Measurements from ENCODE around the gene EYS. TPM values are rescaled to one million over a fixed set of nuclear protein-coding genes. Genes with fewer than 3 reads are reported as not detected.

Gene EYS
- total RNA-seq, 1 donor from 2014 or later = 0.41 TPM

GRCh38 chr6:63671098-63671754 is 2035.8 kb downstream of the EYS start:
- DNase-seq (ENCODE audit: extremely low read depth, low read depth, low spot score) = no peak

Measured in glomerular endothelial cell (primary cell).